Keratinocyte (primary cell): Measurements from ENCODE around the gene TIMM10. TPM values are rescaled to one million over a fixed set of nuclear protein-coding genes. Genes with fewer than 3 reads are reported as not detected.

Source experiments
- DNase-seq: peaks from one replicate; pipeline ENCODE4 v3.0.0-alpha.2; 2011; ENCODE audit warnings: low read depth, missing footprints, low spot score
- FAIRE-seq: peaks from 2 replicates; lab custom pipeline; 2011; peaks lifted over from hg19 to GRCh38; lab: Jason Lieb, UNC
- H2AFZ ChIP-seq: 2 replicates; pipeline ENCODE4 v1.6.0; 2012; ENCODE audit warnings: low read length, control low read depth, inconsistent platforms; ENCODE audit not compliant: control insufficient read depth
- H3K27ac ChIP-seq: 2 replicates; pipeline ENCODE4 v1.5.1; 2011; ENCODE audit warnings: low read length; ENCODE audit not compliant: control insufficient read depth, insufficient read depth
- H3K27me3 ChIP-seq: 3 replicates; pipeline ENCODE4 v1.6.0; 2011; ENCODE audit warnings: low read length; ENCODE audit not compliant: control insufficient read depth, insufficient read depth; ENCODE audit errors: extremely low read depth
- H3K36me3 ChIP-seq, 2 experiments: 2 replicates in 1 of 2; 3 replicates in 1 of 2; pipeline ENCODE4 v1.5.1; 2011; ENCODE audit warnings: low read length in 2 of 2, mild to moderate bottlenecking in 1 of 2; ENCODE audit not compliant: control insufficient read depth in 2 of 2, insufficient read depth in 2 of 2; ENCODE audit errors: extremely low read depth in 1 of 2
- H3K4me1 ChIP-seq: 3 replicates; pipeline ENCODE4 v1.5.1; 2011; ENCODE audit warnings: low read length; ENCODE audit not compliant: control insufficient read depth, insufficient read depth; ENCODE audit errors: extremely low read depth
- H3K4me2 ChIP-seq: 3 replicates; pipeline ENCODE4 v1.6.0; 2011; ENCODE audit warnings: low read depth, low read length; ENCODE audit not compliant: control insufficient read depth, insufficient read depth; ENCODE audit errors: extremely low read depth
- H3K4me3 ChIP-seq, 3 experiments: fragments of 200-600 bp in 1 of 3; sonication (generic) in 1 of 3; 2 replicates in 2 of 3; 3 replicates in 1 of 3; pipeline ENCODE4 v1.5.1; 2011 to 2016; ENCODE audit warnings: low read length in 3 of 3, mild to moderate bottlenecking in 3 of 3, control low read depth in 2 of 3, inconsistent platforms in 1 of 3, low read depth in 1 of 3, mixed read lengths in 1 of 3, mixed run types in 1 of 3, moderate library complexity in 1 of 3; ENCODE audit not compliant: control insufficient read depth in 2 of 3, insufficient read depth in 2 of 3; ENCODE audit errors: extremely low read depth in 1 of 3
- H3K79me2 ChIP-seq: 2 replicates; pipeline ENCODE4 v1.6.0; 2012; ENCODE audit warnings: low read length; ENCODE audit not compliant: control insufficient read depth, insufficient read depth
- H3K9ac ChIP-seq: 3 replicates; pipeline ENCODE4 v1.6.0; 2011; ENCODE audit warnings: low read length; ENCODE audit not compliant: control insufficient read depth, insufficient read depth; ENCODE audit errors: extremely low read depth
- H3K9me1 ChIP-seq: 3 replicates; pipeline ENCODE4 v1.6.0; 2011; ENCODE audit warnings: low read length; ENCODE audit not compliant: control insufficient read depth, insufficient read depth; ENCODE audit errors: extremely low read depth
- H3K9me3 ChIP-seq: 2 replicates; pipeline ENCODE4 v1.5.1; 2012; ENCODE audit warnings: low read depth, low read length; ENCODE audit not compliant: control insufficient read depth
- H4K20me1 ChIP-seq: 3 replicates; pipeline ENCODE4 v1.6.0; 2011; ENCODE audit warnings: low read length; ENCODE audit not compliant: control insufficient read depth, insufficient read depth; ENCODE audit errors: extremely low read depth
- CTCF ChIP-seq, 3 experiments: IDR thresholded peaks in 1 of 3; conservative IDR thresholded peaks in 1 of 3; optimal IDR thresholded peaks in 1 of 3; 2 replicates in 2 of 3; 3 replicates in 1 of 3; pipeline versions ENCODE3 to v1.5.1; 2011; ENCODE audit warnings: low read length in 3 of 3, mild to moderate bottlenecking in 3 of 3, moderate library complexity in 2 of 3, control low read depth in 1 of 3, inconsistent platforms in 1 of 3; ENCODE audit not compliant: insufficient read depth in 2 of 3; ENCODE audit errors: extremely low read depth in 1 of 3
- EZH2 ChIP-seq: IDR thresholded peaks from one replicate; pipeline ENCODE4 v1.6.1; 2012; ENCODE audit warnings: inconsistent platforms, mild to moderate bottlenecking, low read length, moderate library complexity
- dilution Hi-C: fragments of 300-500 bp; cut with MboI; formaldehyde crosslinking; loops from one replicate; pipeline ENCODE4 v1.7.0; 2020; ENCODE audit warnings: low sequenced_read_pairs; ENCODE audit not compliant: extremely low pct_ligation_motif_present
- polyA plus RNA-seq, 5 experiments: library from polyadenylated mRNA; depleted of rRNA in 3 of 5; stranded (reverse) in 3 of 5; stranded (forward) in 1 of 5; unstranded in 1 of 5; fragments of >200 nt; gene quantifications; 1 replicate in 1 of 5; 2 replicates in 3 of 5; 3 replicates in 1 of 5; pipeline versions ENCODE4 v1.2.1 to v1.2.3, GENCODE V29; 2011 to 2012; ENCODE audit warnings: missing spikeins in 2 of 5, low read depth in 1 of 5, low replicate concordance in 1 of 5

The TIMM10 gene
- polyA plus RNA-seq, 1 donor (not counting 4 experiments of a cell fraction or from before 2014, with no cell fraction given), result 92.2 TPM

GRCh38 chr11:57512646-57513451 is 17.7 kb downstream of the TIMM10 start:
- H2AFZ ChIP-seq, result no peak overlapping the region
- peaks cover 23% of the 10 kb centered on the region for H3K27me3 ChIP-seq
- FAIRE-seq (no peak), DNase-seq (no peak)
- H3K79me2 ChIP-seq, result no peaks in the 10 kb centered on the region
- H3K9me3 ChIP-seq, result no peaks in the 10 kb centered on the region
- peaks cover 4% of the 10 kb centered on the region for H3K4me1 ChIP-seq
- H3K27ac ChIP-seq, result no peak overlapping the region
- dilution Hi-C loops, result no loop called here
- no peaks in the 10 kb centered on the region for H3K36me3 ChIP-seq
- H3K9me1 ChIP-seq, result no peaks in the 10 kb centered on the region
- H3K4me2 ChIP-seq, result no peak overlapping the region
- no peaks in the 10 kb centered on the region for H4K20me1 ChIP-seq
- no peak overlapping the region for H3K9ac ChIP-seq
- H3K4me3 ChIP-seq, result no peak overlapping the region
- TF ChIP-seq EZH2 (no peak), CTCF (optimal IDR thresholded peaks at IDR 0.05 in 1 of 3, IDR thresholded peaks at IDR 0.05 in 1 of 3, conservative IDR thresholded peaks at IDR 0.05 in 1 of 3; ENCODE audit: extremely low read depth in 1 of 3, insufficient read depth in 2 of 3, low read length in 3 of 3) (no peak)

GRCh38 chr11:57511741-57512430 is 18.7 kb downstream of the TIMM10 start:
- dilution Hi-C loops, result no loop called here

More at GRCh38 chr11:57511741-57512430, 18.7 kb downstream of the TIMM10 start:
- Histone ChIP-seq H3K4me1 (peaks cover 4% of the 10 kb centered on the region), H3K4me3 (no peak overlapping the region), H3K27me3 (peaks cover 23% of the 10 kb centered on the region), H2AFZ (no peak overlapping the region), H4K20me1 (no peaks in the 10 kb centered on the region), H3K4me2 (no peak overlapping the region), H3K79me2 (no peaks in the 10 kb centered on the region), H3K9me3 (no peaks in the 10 kb centered on the region), H3K9me1 (no peaks in the 10 kb centered on the region), H3K27ac (no peak overlapping the region), H3K9ac (no peak overlapping the region), H3K36me3 (no peaks in the 10 kb centered on the region)
- DNase-seq (no peak), FAIRE-seq (no peak)
- no peak for TF ChIP-seq CTCF (optimal IDR thresholded peaks at IDR 0.05 in 1 of 3, IDR thresholded peaks at IDR 0.05 in 1 of 3, conservative IDR thresholded peaks at IDR 0.05 in 1 of 3; ENCODE audit: extremely low read depth in 1 of 3, insufficient read depth in 2 of 3, low read length in 3 of 3)
- TF ChIP-seq EZH2, result no peak
